Fibroblast of lung (primary cell): ENCODE measurements around the gene CLIP4. TPM values are rescaled to one million over a fixed set of nuclear protein-coding genes. Genes with fewer than 3 reads are reported as not detected.

Source experiments
- DNase-seq, 2 donors: peaks; one replicate each; pipeline versions ENCODE4 v3.0.0 to v3.0.0-alpha.2; 2010; ENCODE audit warnings: low read depth in 2 of 2
- H2AFZ ChIP-seq: 2 replicates; pipeline ENCODE4 v1.5.1; 2012; ENCODE audit warnings: low read length, control low read depth, inconsistent platforms
- H3K27ac ChIP-seq: 2 replicates; pipeline ENCODE4 v1.5.1; 2011; ENCODE audit warnings: low read length, control low read depth; ENCODE audit not compliant: insufficient read depth
- H3K27me3 ChIP-seq: 2 replicates; pipeline ENCODE4 v1.5.1; 2011; ENCODE audit warnings: mild to moderate bottlenecking, low read length; ENCODE audit not compliant: control insufficient read depth, insufficient read depth
- H3K36me3 ChIP-seq: 2 replicates; pipeline ENCODE4 v1.5.1; 2011; ENCODE audit warnings: low read length; ENCODE audit not compliant: control insufficient read depth, insufficient read depth
- H3K4me1 ChIP-seq: 2 replicates; pipeline ENCODE4 v1.5.1; 2011; ENCODE audit warnings: low read length; ENCODE audit not compliant: control insufficient read depth, insufficient read depth; ENCODE audit errors: extremely low read depth
- H3K4me2 ChIP-seq: 2 replicates; pipeline ENCODE4 v1.5.1; 2011; ENCODE audit warnings: low read length, control low read depth; ENCODE audit not compliant: insufficient read depth; ENCODE audit errors: extremely low read depth
- H3K4me3 ChIP-seq, 4 experiments: fragments of 200-600 bp in 1 of 4; sonication (generic) in 1 of 4; replicated peaks in 1 of 4; 2 replicates each; pipeline ENCODE4 v1.5.1; 2011 to 2016; ENCODE audit warnings: low read length in 4 of 4, low read depth in 3 of 4, mild to moderate bottlenecking in 3 of 4, control low read depth in 2 of 4, inconsistent platforms in 1 of 4, mixed read lengths in 1 of 4; ENCODE audit not compliant: insufficient read depth in 1 of 4; ENCODE audit errors: control extremely low read depth in 1 of 4
- H3K79me2 ChIP-seq: 2 replicates; pipeline ENCODE4 v1.5.1; 2012; ENCODE audit warnings: mild to moderate bottlenecking, low read length, inconsistent platforms; ENCODE audit not compliant: control insufficient read depth, insufficient read depth
- H3K9ac ChIP-seq: 2 replicates; pipeline ENCODE4 v1.5.1; 2011; ENCODE audit warnings: mild to moderate bottlenecking, low read length, control low read depth; ENCODE audit not compliant: insufficient read depth
- H3K9me3 ChIP-seq: 2 replicates; pipeline ENCODE4 v1.5.1; 2012; ENCODE audit warnings: low read depth, low read length; ENCODE audit not compliant: control insufficient read depth, insufficient read depth
- H4K20me1 ChIP-seq: 2 replicates; pipeline ENCODE4 v1.5.1; 2011; ENCODE audit warnings: low read length; ENCODE audit not compliant: control insufficient read depth, insufficient read depth; ENCODE audit errors: extremely low read depth
- CTCF ChIP-seq, 2 donors: IDR thresholded peaks in 1 of 2; conservative IDR thresholded peaks in 1 of 2; 1 replicate in 1 of 2; 2 replicates in 1 of 2; pipeline ENCODE4 v1.5.1; 2011 to 2012; ENCODE audit warnings: low read length in 2 of 2, control low read depth in 1 of 2, inconsistent platforms in 1 of 2, low read depth in 1 of 2, mild to moderate bottlenecking in 1 of 2
- EZH2 ChIP-seq: IDR thresholded peaks from 2 replicates; pipeline ENCODE4 v1.5.1; 2012; ENCODE audit warnings: low read length, control low read depth, mild to moderate bottlenecking; ENCODE audit errors: missing control alignments
- polyA plus RNA-seq, 2 donors: library from polyadenylated mRNA; depleted of rRNA in 1 of 2; stranded (reverse) in 1 of 2; unstranded in 1 of 2; fragments of >200 nt; gene quantifications; 2 replicates each; pipeline ENCODE4 v1.2.1, GENCODE V29; 2011 to 2012; ENCODE audit warnings: missing spikeins in 1 of 2
- total RNA-seq: library from RNA; depleted of rRNA; stranded (reverse); fragments of >200 nt; gene quantifications from 2 replicates; pipeline ENCODE4 v1.2.1, GENCODE V29; 2014

CLIP4 gene
- total and polyA plus RNA-seq, 2 donors (not counting 1 experiment from before 2014, with no cell fraction given): 39.9 to 127 TPM

GRCh38 chr2:29229640-29230039 is 114.4 kb downstream of the CLIP4 start:
- Histone ChIP-seq H4K20me1 (no peaks in the 10 kb centered on the region), H3K9me3 (no peaks in the 10 kb centered on the region), H3K27me3 (peaks cover 11% of the 10 kb centered on the region), H3K4me3 (no peak overlapping the region), H3K27ac (no peak overlapping the region), H3K4me2 (no peak overlapping the region), H2AFZ (no peak overlapping the region), H3K36me3 (no peaks in the 10 kb centered on the region), H3K9ac (no peak overlapping the region), H3K79me2 (no peaks in the 10 kb centered on the region), H3K4me1 (no peaks in the 10 kb centered on the region)
- no peak for DNase-seq
- TF ChIP-seq EZH2 (no peak), CTCF (conservative IDR thresholded peaks at IDR 0.05 in 1 of 2, IDR thresholded peaks at IDR 0.05 in 1 of 2; ENCODE audit: low read depth in 1 of 2, low read length in 2 of 2) (no peak)

- TF ChIP-seq CTCF (conservative IDR thresholded peaks at IDR 0.05 in 1 of 2, IDR thresholded peaks at IDR 0.05 in 1 of 2; ENCODE audit: low read depth in 1 of 2, low read length in 2 of 2): no peak
- TF ChIP-seq EZH2: no peak
- H3K4me3 ChIP-seq: no peak overlapping the region
- H3K4me1 ChIP-seq: no peaks in the 10 kb centered on the region
- H3K36me3 ChIP-seq: no peaks in the 10 kb centered on the region
- H2AFZ ChIP-seq: no peak overlapping the region
- peaks cover 9% of the 10 kb centered on the region for H3K27me3 ChIP-seq
- H3K9ac ChIP-seq: no peak overlapping the region
- H3K79me2 ChIP-seq: no peaks in the 10 kb centered on the region
- H4K20me1 ChIP-seq: no peaks in the 10 kb centered on the region
- H3K4me2 ChIP-seq: no peak overlapping the region
- no peak overlapping the region for H3K27ac ChIP-seq
- no peak for DNase-seq
- no peaks in the 10 kb centered on the region for H3K9me3 ChIP-seq
These were observed 116.8 kb downstream of the CLIP4 start for GRCh38 chr2:29232041-29232440.

- H3K79me2 ChIP-seq: no peaks in the 10 kb centered on the region
- H3K4me2 ChIP-seq: no peak overlapping the region
- H2AFZ ChIP-seq: no peak overlapping the region
- no peaks in the 10 kb centered on the region for H3K4me1 ChIP-seq
- H3K27ac ChIP-seq: no peak overlapping the region
- H4K20me1 ChIP-seq: no peaks in the 10 kb centered on the region
- TF ChIP-seq EZH2 (no peak), CTCF (conservative IDR thresholded peaks at IDR 0.05 in 1 of 2, IDR thresholded peaks at IDR 0.05 in 1 of 2; ENCODE audit: low read depth in 1 of 2, low read length in 2 of 2) (no peak)
- H3K9me3 ChIP-seq: no peaks in the 10 kb centered on the region
- H3K36me3 ChIP-seq: no peaks in the 10 kb centered on the region
- H3K4me3 ChIP-seq: no peak overlapping the region
- peaks cover 5% of the 10 kb centered on the region for H3K27me3 ChIP-seq
- DNase-seq: no peak
- no peak overlapping the region for H3K9ac ChIP-seq
These were observed 118.2 kb downstream of the CLIP4 start for GRCh38 chr2:29233428-29233827.
